Measurements from ENCODE around the gene MT1B. TPM values are rescaled to one million over a fixed set of nuclear protein-coding genes. Genes with fewer than 3 reads are reported as not detected.

MT1B gene
- total and polyA plus RNA-seq, 9 of the 15 experiments (the other 6 are each of a cell fraction or from before 2014, with no cell fraction given), result not detected

DNA sequence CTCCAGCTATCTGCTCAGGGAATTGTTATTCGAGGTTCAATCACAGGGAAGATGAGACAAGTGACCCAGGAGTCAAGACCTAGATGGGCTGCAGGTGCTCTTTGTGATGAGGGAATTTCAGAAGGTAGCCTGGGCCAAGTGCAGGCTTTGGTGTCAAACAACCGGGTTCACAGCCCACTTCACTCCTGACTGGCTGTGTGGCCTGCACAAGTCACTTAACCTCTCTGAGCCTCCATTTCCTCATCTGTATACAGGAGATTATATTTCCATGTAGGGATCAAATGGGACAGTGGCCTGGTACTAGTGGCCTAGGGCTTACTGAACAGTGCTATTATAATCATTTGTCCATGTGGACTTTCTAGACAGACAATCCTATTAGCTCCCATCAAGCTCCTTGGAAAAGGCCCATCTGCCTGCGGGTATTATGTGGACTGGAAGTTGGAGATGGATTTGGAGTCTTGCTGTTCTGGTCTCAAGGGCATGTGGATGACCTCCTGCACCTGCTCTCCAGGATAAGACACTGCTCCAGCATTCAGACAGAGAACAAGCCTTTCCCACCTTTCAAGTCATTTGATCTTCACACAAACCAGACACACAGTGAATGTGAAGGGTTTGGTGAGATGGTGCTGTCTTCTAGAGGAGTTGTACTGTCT is 27.5 kb downstream of the MT1B start:
- intact Hi-C loops (cut with micrococcal nuclease), result no loop called here
- H3K4me1 ChIP-seq (replicated peaks in 1 of 2; ENCODE audit: control insufficient read depth in 2 of 2, insufficient read depth in 2 of 2, low read length in 2 of 2), result peaks cover 6 to 18% of the 10 kb centered on the region in 2 experiments; a peak in 3 of 5 replicates
- no peaks in the 10 kb centered on the region for H3K36me3 ChIP-seq (ENCODE audit: control insufficient read depth, insufficient read depth, low read length)
- TF ChIP-seq ZFP36 (IDR thresholded peaks at IDR 0.05; ENCODE audit: low read depth, low read length, partially characterized antibody), result peak; percentile 55
- no peak for TF ChIP-seq ETV6 (IDR thresholded peaks at IDR 0.05; ENCODE audit: borderline replicate concordance in 1 of 2, low read depth in 2 of 2, low read length in 1 of 2)
- TF ChIP-seq ETV6 (CRISPR knock-in tag; IDR thresholded peaks at IDR 0.05; ENCODE audit: borderline replicate concordance), result no peak
- TF ChIP-seq WHSC1 (IDR thresholded peaks at IDR 0.05; ENCODE audit: low read length), result no peak
- no peak for TF ChIP-seq HNRNPUL1 (IDR thresholded peaks at IDR 0.05; ENCODE audit: low read length)
- no peak for TF ChIP-seq NKRF (IDR thresholded peaks at IDR 0.05; ENCODE audit: borderline replicate concordance)
- TF ChIP-seq RBM25 (IDR thresholded peaks at IDR 0.05; ENCODE audit: low read depth, low read length, severe bottlenecking), result peak; percentile 61
- H4K20me1 ChIP-seq (replicated peaks; ENCODE audit: control insufficient read depth, insufficient read depth, low read length), result peaks cover 3% of the 10 kb centered on the region; the same call in 1 of the 2 replicates
- no peak overlapping the region for H3K27ac ChIP-seq (ENCODE audit: extremely low read depth, low read depth, low read length)
- ChIA-PET POLR2A (no interaction called here), CTCF (ENCODE audit: low intra/inter-chr PET ratio) (interaction anchor here (0.6 kb wide), 1 partner anchor 21 kb away, joined by 3 read pairs; no protein-coding TSS in a partner anchor)
- DNase-seq (ENCODE audit: extremely low read depth in 1 of 4, low spot score in 3 of 4) (no peak), FAIRE-seq (peak; percentile 19), ATAC-seq (no peak)
- no peaks in the 10 kb centered on the region for H3K79me2 ChIP-seq (ENCODE audit: control insufficient read depth, insufficient read depth, low read length)
- in situ Hi-C loops (cut with MboI), result no loop called here
- no peak overlapping the region for H2AFZ ChIP-seq (ENCODE audit: low read depth, low read length)
- 0% methylated on average over 3 of the region's 3 CpGs for WGBS (ENCODE audit: insufficient coverage, low coverage, missing lambda C conversion rate)
- H3K4me3 ChIP-seq, result no peak overlapping the region
- no peak overlapping the region for H3K9ac ChIP-seq (ENCODE audit: insufficient read depth in 1 of 2, low read depth in 2 of 2, low read length in 2 of 2)
- H3K4me2 ChIP-seq (ENCODE audit: insufficient read depth, low read length), result no peak overlapping the region
- H3K9me3 ChIP-seq (replicated peaks; ENCODE audit: control insufficient read depth, insufficient read depth, low read depth, low read length), result no peaks in the 10 kb centered on the region
- peaks cover 9 to 48% of the 10 kb centered on the region in 2 experiments; a peak in 4 of 5 replicates for H3K27me3 ChIP-seq (ENCODE audit: control insufficient read depth in 2 of 2, insufficient read depth in 2 of 2, low read length in 2 of 2)
- BruUV-seq (replicated peaks), result no TSS peak
- no peaks in the 10 kb centered on the region for H3K9me1 ChIP-seq (ENCODE audit: control insufficient read depth, insufficient read depth, low read length)
